ENCODE measurements around the gene GNB1L.
"Not testable (repeated sequence)": the region's sequence is repeated elsewhere in the genome, so short reads cannot be mapped to it uniquely, and the experiment has no call there.

The GNB1L gene

DNA sequence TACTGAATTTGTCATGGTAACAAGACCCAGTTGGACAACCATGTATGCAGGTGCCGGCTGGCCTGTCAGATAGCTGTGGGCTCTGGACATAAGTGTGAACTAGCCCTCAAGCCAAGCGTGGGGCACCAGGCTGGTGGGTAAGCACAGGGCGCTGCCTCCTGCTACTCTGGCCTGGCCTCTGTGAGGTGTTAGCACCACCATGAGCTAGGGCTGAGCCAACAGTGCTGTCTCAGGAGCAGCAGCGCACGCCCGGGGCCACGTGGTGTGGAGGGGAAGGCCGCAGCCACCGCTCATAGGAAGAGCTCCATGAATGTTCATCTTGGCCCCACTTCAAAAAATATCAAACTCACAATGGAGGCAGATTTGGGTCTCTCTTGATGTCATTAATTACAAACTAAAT, 35.3 kb upstream of the GNB1L start:
- DNase-seq (ENCODE audit: low read depth in 2 of 2), result no peak

DNA sequence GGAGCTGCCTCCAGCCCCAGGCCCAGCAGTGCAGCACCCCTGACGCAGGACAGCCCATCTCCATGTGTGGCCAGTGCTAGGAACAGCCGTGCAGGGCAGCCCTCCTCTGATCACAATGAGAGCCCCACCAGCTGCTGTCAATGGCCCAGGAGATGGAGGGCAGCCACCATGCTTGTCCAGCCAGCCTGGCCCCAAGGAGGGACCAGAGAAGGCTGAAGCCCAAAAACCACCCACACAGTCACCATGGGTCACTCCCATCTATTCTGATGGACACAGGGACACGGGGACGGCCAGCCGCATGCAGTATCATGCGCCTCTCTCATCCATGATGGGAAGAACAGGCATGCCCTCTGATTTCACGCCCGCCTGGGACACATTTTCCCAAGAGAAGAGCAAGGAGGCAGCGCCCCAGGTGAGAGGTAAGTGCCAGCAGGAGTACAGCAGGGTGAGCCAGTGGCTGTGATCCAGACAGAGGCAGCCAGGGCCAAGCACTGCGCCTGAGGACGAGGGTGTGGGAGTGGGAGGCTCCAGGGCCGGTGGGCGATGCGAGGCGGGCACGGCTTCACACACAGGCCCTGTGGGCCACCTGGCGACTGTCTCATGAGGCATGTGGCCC, 33.6 kb upstream of the GNB1L start:
- no peak for DNase-seq (ENCODE audit: low read depth in 2 of 2)

GRCh38 chr22:19887256-19887985, 32.7 kb upstream of the GNB1L start:
- DNase-seq (ENCODE audit: low read depth in 2 of 2), result no peak

DNA sequence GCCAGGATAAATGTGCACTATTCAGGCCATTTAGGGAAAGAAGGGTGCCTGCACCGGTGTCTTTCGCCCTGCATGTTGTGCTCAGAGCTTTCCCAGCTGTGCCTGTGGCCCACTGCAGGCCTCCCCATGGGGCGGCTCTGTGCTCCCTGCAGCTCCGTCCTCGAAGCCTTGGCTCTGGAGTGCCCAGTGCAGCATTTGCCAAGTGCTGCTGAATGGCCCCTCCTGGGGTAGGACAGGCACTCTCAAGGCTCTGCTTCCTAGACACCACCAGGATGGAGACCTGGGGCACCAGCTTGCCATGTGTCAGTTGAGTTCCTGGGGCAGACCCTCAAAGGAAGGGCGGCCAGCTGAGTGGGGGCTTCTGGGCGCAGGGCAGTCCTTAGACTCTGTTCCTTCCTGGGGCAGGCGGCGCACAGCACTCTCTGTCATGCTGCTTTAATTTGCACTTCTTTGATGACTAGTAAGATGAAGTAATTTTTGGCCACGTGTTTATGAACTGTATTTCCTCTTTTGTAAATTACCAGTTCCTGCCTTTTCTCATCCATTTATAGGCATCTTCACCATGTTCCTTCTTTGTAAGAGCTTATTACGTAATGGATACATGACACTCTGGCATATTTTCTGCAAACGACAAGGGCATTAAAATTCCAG, 32.1 kb upstream of the GNB1L start:
- no peak for DNase-seq (ENCODE audit: low read depth in 2 of 2)

GRCh38 chr22:19885841-19886592, 31.3 kb upstream of the GNB1L start:
- no peak for DNase-seq (ENCODE audit: low read depth in 2 of 2)

GRCh38 chr22:19884954-19885751, 30.5 kb upstream of the GNB1L start:
- DNase-seq (ENCODE audit: low read depth in 2 of 2), result no peak

DNA sequence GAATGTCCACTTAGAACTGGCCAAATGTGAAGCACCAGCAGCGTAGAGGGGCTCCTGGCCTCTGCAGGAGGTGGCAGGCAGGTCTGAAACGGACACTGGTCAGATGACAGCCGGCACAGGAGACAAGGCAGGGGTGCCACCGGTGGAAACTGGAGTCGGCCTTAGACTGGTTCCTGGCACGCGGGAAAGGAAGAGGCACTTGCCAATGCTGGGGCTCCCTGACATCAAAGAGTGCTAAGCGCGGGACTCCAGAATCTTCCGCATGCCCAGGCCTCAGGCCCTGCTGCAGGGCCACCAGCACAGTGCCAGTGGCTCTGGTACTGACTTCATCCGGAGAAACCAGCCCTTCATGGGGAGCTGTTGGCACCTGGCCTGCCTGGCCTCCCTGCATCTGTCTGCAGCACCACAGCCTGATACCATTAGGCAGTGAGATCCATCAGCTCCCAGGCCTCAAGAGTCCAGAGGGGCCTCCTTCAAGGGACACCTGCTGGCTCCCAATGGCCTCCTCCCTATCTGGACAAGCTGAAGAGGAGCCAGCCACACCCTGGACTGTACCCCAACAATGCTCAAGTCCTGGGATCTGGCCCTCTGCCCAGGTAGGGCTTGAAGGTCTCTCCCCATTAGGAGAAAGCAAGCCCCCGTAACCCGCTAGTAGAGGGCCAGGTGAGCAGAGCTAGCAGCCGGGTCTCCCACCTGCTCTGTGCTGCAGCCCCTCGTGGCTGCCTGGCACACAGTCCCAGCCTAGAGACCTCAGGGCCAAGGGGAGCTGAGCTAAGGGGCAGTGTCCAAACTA, 29.7 kb upstream of the GNB1L start:
- no peak for DNase-seq (ENCODE audit: low read depth in 2 of 2)

DNA sequence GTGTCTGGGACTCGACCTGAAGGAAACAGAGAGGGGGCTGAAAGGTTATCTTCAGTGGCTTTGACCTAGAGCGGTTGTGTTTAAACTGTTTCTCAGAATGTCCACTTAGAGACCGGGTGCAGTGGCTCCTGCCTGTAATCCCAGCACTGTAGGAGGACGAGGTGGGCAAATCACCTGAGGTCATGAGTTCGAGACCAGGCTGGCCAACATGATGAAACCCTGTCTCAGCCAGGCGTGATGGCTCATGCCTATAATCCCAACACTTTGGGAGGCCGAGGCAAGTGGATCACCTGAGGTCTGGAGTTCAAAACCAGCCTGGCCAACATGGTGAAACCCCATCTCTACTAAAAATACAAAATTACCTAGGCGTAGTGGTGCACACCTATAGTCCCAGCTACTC, 28.8 kb upstream of the GNB1L start:
- not testable (repeated sequence) for DNase-seq (ENCODE audit: low read depth in 2 of 2)

GRCh38 chr22:19882446-19883381, 28.0 kb upstream of the GNB1L start:
- no peak for DNase-seq (ENCODE audit: low read depth in 2 of 2)

GRCh38 chr22:19880786-19881569, 26.3 kb upstream of the GNB1L start:
- no peak for DNase-seq (ENCODE audit: low read depth in 2 of 2)

GRCh38 chr22:19879992-19880785, 25.5 kb upstream of the GNB1L start:
- no peak for DNase-seq (ENCODE audit: low read depth in 2 of 2)

DNA sequence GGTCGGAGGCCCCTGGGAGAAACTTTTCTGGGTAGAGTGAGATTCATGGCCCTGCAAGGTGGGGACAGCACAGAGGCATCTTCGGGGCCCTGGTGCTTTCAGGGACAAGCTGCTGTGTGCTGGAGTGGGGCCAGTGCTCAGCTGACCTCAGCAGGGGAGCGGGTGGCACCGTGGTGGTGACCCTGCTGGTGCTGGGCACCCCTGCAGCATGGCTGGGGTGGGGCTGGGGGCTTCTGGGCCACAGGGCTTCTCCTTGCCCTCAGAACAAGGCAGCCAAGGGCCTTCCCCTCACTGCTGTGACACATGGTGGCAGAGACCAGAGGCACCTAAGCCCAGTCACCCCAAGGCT, 24.9 kb upstream of the GNB1L start:
- DNase-seq (ENCODE audit: low read depth in 2 of 2), result no peak

GRCh38 chr22:19879246-19879570, 24.5 kb upstream of the GNB1L start:
- no peak for DNase-seq (ENCODE audit: low read depth in 2 of 2)

- no peak for DNase-seq (ENCODE audit: low read depth in 2 of 2)
These were observed 24.0 kb upstream of the GNB1L start for GRCh38 chr22:19878461-19879245.

DNA sequence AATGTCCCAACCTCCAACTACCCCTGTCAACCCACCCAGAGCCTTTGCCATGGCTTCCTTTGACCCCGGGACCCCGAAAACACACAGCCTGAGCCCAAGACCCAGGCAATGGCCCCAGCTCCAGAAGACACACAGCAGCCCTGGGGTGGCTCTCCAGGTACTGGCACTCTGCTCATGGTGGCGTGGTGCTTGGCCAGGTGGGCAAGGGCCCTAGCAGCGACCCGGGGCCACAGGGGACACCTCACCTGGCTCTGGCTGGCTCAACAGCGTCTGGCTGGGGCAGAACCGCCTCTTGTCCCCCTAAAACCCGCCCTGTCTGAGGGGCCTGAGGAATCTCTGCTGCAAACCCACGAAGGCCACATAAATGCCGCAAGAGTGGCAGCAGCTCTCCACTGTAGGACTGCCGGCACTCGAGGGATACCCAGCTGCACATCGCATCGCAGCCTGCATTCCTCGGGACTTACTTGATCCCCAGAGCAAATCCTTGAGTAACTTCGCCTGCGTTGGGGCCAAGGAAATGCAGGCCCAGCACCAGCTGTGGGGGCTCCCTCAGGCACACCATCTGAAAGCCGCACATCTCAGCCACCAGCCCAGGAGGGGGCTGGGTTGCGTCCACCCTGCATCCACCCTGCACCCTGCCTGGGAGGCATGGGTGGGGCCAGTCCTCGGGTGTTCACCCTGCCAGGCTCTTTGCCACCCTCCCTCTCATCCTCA, 23.1 kb upstream of the GNB1L start:
- no peak for DNase-seq (ENCODE audit: low read depth in 2 of 2)

- DNase-seq (ENCODE audit: low read depth in 2 of 2), result no peak
These were observed 22.4 kb upstream of the GNB1L start for GRCh38 chr22:19876941-19877625.

Measured in activated CD4-positive, alpha-beta T cell treated with anti-CD3 and anti-CD28 coated beads for 24 hours (primary cell).